HG03060 (cell line): ENCODE data around the gene ZNF398.
"Not testable (repeated sequence)": the region's sequence is repeated elsewhere in the genome, so short reads cannot be mapped to it uniquely, and the experiment has no call there.

Experiments used
- ATAC-seq: cut with Tn5 transposase; IDR thresholded peaks from one replicate; pipeline ENCODE4 v1.9.1; 2021; ENCODE audit warnings: low read depth, moderate number of reproducible peaks; ENCODE audit not compliant: unreplicated experiment

ZNF398 gene

DNA sequence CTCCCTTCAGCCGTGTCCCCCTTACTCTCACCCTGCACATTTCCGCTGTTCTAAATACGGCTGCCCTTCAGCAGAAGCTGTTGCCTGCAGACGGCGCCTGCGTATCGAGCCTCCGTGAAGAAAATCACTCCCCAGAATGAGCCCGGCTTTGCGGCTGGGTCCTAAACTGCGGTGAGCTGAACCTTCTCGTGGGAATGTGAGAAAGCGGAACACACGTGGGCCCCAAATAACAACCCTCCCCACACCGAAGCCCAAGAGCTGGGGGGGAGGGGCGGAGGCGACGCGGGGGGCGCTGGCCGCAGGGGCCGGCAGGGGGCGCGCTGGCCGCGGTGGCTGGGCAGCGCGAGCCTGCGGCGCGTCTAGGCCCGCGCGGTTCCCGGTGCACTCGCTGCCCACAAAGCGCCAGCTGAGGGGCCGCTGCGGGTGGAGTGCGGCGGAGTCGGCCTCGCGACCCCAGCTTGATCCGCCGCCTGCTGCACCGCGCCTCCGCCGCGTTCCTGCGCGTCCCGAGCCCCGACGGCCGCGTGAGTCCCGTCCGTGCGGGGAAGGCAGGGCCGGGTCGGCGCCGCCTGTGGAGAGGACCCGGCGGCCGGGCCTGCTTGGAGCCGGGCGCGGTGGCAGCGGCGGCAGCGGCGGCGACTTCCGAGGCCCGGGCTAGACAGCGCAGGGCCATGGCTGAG, at the start of gene ZNF398:
ZNF398 (plus strand) TSS at position 382 of the 680 bp plus-strand sequence; CDS start at position 672, 290 bp downstream.
- peak; percentile 29 for ATAC-seq

- no peak for ATAC-seq
Observed at GRCh38 chr7:149099058-149099457, 48.2 kb upstream of the ZNF398 start.

DNA sequence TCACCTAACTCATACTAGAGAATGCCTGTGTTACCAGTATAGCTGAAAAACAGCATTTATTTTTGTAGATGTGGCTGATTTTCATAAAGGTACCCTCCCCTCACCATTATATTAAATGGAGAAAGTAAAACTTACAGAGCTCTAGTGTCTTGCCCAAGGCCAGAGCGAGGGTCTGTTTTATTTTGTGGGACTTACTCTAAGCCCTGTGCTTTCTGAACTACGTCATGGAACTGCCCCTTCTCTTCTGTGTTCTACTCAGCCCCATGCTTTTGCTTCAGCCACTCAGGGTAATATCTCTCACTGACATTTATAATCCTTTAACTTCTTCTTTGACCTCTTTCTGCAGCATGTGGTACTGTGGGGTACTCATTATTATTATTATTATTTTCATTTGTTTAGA, 46.4 kb upstream of the ZNF398 start:
- ATAC-seq: no peak

- ATAC-seq: no peak
Observed at GRCh38 chr7:149102666-149103065, 44.6 kb upstream of the ZNF398 start.

- no peak for ATAC-seq
Observed at GRCh38 chr7:149103424-149103823, 43.8 kb upstream of the ZNF398 start.

DNA sequence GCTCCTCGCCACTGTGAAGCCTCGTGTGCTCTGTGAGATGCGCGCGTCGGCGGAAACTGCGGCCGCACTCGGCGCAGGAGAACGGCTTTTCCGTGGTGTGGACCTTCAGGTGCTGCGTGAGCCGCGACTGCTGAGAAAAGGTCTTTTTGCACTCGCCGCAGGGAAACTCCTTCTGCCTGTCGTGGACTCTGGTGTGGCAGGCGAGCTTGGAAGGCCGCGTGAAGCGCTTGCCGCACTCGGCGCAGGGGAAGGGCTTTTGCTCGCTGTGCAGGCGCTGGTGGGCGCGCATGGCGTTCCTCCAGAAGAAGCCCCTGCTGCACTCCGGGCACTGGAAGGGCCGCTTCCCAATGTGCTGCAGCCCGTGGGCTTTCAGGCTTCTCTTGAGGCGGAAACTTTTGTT, 43.0 kb upstream of the ZNF398 start:
- ATAC-seq: no peak

- no peak for ATAC-seq
Observed at GRCh38 chr7:149104749-149105148, 42.5 kb upstream of the ZNF398 start.

- no peak for ATAC-seq
Observed at GRCh38 chr7:149109969-149110368, 37.3 kb upstream of the ZNF398 start.

- peak; percentile 1 for ATAC-seq
Observed at GRCh38 chr7:149125189-149125862, 21.9 kb upstream of the ZNF398 start.

DNA sequence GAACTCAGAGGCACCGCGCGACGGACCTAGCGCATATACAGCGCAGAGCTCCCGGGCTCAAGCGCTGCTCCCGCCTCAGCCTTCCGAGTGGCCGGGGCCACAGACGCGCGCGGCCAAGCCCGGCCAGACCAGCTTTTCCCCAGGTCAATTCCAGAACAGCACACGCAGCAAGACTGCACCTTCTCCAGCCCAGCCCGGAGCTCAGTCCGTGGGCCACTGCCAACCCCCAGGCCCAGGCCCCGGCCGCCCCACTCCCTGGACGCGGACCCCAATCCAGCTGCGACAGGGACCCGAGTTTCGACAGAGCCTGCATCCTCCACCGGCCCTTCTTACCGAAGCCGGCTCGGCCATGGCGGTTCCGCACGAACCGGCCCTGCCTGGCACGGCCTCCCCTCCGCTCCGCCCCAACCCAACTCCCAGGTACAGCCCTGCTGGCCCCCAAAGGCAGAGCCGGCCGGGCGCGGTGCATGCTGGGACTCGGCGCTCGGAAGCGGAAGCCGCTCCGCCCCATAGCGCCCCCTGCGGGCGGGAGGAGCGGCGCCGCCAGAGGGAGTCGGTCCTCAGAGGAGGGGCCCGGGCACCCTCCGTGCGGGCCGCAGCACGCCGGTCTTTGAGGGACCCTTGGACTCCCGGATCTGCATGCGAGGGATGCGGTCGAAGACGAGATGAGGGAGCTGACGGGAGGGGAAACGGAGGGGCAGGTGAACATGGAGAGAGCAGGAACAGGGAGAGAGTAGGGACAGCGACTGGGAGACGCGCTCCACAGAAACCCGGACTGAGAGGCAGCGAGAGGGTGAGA, 21.2 kb upstream of the ZNF398 start, which contains the start of gene ZNF425:
ZNF425 (minus strand) TSS at position 462 of the 799 bp plus-strand sequence; CDS start at position 351, 111 bp downstream.
- ATAC-seq: peak; percentile 53

DNA sequence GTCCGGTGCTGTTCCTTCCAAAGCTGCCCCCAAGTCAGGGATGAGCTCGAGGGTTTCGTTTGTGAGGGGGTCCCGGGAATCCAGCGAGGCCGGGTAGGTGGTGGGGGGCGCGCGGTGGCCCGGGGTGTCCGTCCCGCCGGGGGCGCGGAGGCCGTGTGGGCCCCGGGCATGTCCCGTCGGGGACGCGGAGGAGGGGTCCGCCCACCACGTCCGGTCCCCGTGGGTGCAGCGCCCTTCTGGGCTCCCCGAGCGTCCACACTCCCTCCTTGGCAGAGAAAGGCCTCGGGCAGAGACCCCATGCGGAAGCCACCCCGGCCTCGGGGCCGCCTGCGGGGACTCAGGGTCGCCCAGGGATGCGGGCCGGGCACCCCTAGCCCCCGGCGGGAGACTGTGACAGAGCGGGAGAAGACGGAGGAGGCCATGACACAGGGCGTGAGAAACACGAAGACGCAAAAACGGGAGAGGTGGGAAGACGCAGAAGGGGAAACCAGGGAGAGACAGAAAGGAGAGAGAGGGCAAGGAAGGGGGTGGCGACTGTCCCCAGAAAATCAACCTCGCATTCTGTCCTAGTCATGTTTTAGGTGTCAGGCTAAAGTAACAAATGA, 20.5 kb upstream of the ZNF398 start:
- ATAC-seq: no peak

DNA sequence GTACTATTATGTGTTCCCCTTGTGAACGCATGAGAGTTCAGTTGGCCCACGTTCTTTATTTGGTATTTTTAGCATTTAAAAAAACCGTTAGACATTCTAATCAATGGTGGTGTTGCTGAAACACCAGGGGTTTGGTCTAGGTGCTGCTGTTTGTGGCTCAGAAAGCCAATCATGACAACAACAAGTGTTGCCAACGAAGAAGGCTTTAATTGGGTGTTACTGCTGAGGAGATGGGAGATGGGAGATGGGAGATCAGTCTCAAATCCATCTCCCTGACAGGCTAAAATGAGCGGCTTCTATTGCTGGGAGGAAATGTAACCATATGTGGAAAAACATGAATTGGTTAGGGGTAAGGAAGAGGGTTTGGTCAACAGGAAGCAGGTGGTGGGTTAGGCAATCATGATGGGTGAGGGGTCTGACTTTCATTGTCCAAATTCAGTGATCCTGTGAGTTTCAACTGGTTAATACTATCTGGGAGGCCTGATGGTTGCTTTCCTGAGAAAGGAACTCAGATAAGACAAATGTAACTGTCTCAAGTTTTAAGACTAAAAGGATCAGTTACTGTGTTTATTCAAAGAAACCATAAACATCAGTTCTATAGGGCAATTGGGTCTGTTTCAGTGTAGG, 16.6 kb upstream of the ZNF398 start:
- ATAC-seq: no peak

DNA sequence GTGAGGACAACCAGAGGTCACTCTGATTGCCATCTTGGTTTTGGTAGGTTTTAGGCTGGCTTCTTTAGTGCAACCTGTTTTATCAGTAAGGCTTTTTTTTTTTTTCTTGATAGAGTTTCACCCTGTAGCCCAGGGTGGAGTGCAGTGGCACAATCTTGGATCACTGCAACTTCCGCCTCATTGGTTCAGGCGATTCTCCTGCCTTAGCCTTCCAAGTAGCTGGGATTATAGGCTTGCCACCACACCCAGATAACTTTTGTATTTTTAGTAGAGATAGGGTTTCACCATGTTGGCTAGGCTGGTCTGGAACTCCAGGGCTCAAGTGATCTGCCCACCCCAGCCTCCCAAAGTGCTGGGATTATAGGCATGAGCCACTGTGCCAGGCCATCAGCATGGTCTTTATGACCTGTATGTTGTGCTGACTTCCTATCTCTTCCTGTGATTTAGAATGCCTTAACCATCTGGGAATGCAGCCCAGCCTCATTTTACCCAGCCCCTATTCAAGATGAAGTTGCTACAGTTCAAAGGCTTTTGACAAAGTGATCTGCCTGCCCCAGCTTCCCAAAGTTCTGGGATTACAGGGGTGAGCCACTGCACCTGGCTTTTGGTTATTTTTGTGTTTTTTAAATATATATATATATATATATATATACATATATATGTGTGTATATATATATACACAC, 14.1 kb upstream of the ZNF398 start:
- no peak for ATAC-seq

DNA sequence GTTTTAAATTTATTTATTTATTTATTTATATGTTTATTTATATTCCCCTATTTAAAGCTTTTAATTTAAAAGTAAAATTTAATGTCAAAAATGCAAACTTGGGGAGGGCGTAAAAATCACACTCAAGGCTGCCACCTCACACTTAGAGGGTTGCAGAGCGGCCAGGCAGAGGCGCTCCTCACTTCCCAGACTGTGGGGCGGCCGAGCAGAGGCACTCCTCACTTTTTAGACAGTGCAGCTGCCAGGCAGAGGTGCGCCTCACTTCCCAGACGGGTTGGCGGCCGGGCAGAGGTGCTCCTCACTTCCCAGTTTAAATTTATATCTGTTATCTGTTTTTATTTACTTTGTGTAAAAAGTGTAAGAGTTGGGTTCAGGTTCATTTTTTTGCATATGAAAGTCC, 11.1 kb upstream of the ZNF398 start:
- no peak for ATAC-seq

DNA sequence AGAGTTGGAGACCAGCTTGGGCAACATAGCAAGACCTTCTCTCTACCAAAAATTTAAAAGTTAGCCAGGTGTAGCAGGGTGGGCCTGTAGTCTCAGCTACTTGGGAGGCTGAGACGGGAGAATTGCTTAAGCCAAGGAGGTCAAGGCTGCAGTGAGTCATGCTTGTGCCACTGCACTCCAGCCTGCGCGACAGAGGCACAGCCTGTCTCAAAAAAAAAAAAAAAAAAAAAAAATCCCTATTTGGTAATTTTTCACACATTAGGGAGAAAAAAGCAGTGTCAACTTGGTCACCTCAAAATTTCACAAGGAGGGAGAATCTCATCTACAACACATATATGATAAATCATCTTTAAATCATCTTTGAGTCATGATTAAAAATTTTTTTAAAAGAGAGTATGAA, 6.4 kb upstream of the ZNF398 start:
- no peak for ATAC-seq

- no peak for ATAC-seq
Observed at GRCh38 chr7:149141893-149142292, 5.4 kb upstream of the ZNF398 start.

GRCh38 chr7:149144436-149144922, 2.8 kb upstream of the ZNF398 start:
- not testable (repeated sequence) for ATAC-seq

- ATAC-seq: no peak
Observed at GRCh38 chr7:149145031-149145845, 2.0 kb upstream of the ZNF398 start.
